Esophagus squamous epithelium (tissue), 5 donors: ENCODE data around the gene TAPT1. TPM values are rescaled to one million over a fixed set of nuclear protein-coding genes. Genes with fewer than 3 reads are reported as not detected.

Experiments
- DNase-seq: peaks from one replicate; lab custom pipeline; 2025; lab: John Stamatoyannopoulos, UW
- H3K27ac ChIP-seq, 4 donors: fragments of 200-600 bp; sonication (generic); one replicate each; pipeline ENCODE4 v1.5.1; 2016 to 2019; ENCODE audit warnings: mild to moderate bottlenecking in 1 of 4
- H3K27me3 ChIP-seq, 4 donors: fragments of 200-600 bp; sonication (generic); 1 replicate in 3 of 4; 2 replicates in 1 of 4; pipeline versions ENCODE4 v1.5.1 to v1.6.0; 2017 to 2021; ENCODE audit warnings: antibody characterized with exemption in 1 of 4
- H3K36me3 ChIP-seq, 3 donors: fragments of 200-600 bp; sonication (generic); one replicate each; pipeline ENCODE4 v1.5.1; 2016 to 2019
- H3K4me1 ChIP-seq, 3 donors: fragments of 200-600 bp; sonication (generic); one replicate each; pipeline ENCODE4 v1.5.1; 2017 to 2019
- H3K4me3 ChIP-seq, 4 donors: fragments of 200-600 bp; sonication (generic); 1 replicate in 3 of 4; 2 replicates in 1 of 4; pipeline ENCODE4 v1.5.1; 2016 to 2019; ENCODE audit warnings: mild to moderate bottlenecking in 2 of 4, moderate library complexity in 1 of 4
- H3K9me3 ChIP-seq, 3 donors: fragments of 200-600 bp; sonication (generic); one replicate each; pipeline ENCODE4 v1.5.1; 2016 to 2019
- CTCF ChIP-seq, 6 experiments: fragments of 450-650 bp in 4 of 6; fragments of 200-600 bp in 2 of 6; sonication (generic) in 2 of 6; IDR thresholded peaks; one replicate each; pipeline ENCODE4 v1.5.1; 2016 to 2019; ENCODE audit warnings: antibody characterized with exemption in 6 of 6, mild to moderate bottlenecking in 4 of 6, moderate library complexity in 4 of 6
- POLR2A ChIP-seq, 4 donors: fragments of 450-650 bp; IDR thresholded peaks; one replicate each; pipeline ENCODE4 v1.6.1; 2017; ENCODE audit warnings: antibody characterized with exemption in 4 of 4, mild to moderate bottlenecking in 4 of 4, moderate library complexity in 3 of 4
- WGBS, 2 donors: methylation state at CpG; one replicate each; pipeline ENCODE4 v1.1.5; 2018; 5-methylcytosine and 5-hydroxymethylcytosine counted together
- intact Hi-C: fragments of 100-400 bp; cut with DNase I; formaldehyde crosslinking; loops from one replicate; pipeline ENCODE4 v1.15.0; 2022
- total RNA-seq, 4 donors: library from RNA; depleted of rRNA; stranded (reverse); fragments of >200 nt; gene quantifications; one replicate each; pipeline ENCODE4 v1.1.0, GENCODE V29; 2016
- donor health status: DM: yes; HTN: yes; CAD: no.

The TAPT1 gene
- total RNA-seq, 4 donors from 2014 or later, result 9.4 to 23.8 (median 16.9) TPM

DNA sequence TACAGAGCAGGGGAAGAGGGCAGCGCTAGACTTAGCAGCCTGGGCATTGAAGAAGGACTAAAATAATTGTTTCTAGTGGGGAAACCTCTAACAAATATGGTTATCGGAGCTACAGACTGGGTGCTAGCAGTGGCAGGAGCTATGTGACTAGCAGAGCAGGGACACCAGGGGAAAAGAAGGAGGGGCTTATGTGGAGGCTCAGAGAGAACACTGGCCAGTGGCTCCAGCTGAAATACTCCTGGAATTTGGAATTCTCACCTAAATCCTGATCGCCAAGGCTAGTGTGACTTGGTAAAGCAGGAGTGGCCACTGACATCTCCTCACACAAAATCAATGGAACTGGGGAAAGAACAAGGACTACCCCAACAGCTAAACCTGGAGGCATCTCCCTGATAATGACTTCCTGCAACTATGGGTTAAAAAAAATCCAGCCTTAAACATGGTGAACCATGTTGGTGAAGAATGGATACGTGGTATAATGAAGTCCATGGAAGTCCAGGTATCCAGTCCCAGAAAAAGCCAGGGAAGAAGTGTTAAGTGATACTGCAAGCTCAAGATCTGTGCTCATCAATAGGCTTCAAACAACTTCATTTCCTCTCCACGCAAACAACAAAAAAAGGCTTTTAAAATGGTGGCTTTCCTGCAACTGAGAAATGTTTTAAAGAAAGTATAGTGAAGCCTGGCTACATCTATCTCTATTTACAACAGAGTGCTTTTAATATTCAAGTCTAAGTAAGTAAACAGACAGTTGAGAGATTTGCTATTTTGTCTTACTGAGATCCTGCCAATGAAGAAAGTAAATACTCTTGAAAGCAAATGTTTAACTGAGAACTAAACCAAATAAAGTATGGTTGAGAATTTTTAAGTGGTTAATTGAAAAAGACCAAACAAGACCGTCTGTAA, 1.8 kb downstream of the TAPT1 start:
- DNase-seq, result no peak
- Histone ChIP-seq H3K27me3 (no peaks in the 10 kb centered on the region), H3K27ac (peak overlapping the region in 3 of 4 donors; percentile 8 to 99 (median 94)), H3K9me3 (no peaks in the 10 kb centered on the region), H3K4me1 (peaks cover 8 to 60% (median 21%) of the 10 kb centered on the region in 3 donors), H3K36me3 (peaks cover 0 to 9% (median 0%) of the 10 kb centered on the region in 3 donors), H3K4me3 (peak overlapping the region in 3 of 4 donors; percentile 82 to 97 (median 92))
- intact Hi-C loops, result no loop called here
- TF ChIP-seq POLR2A (IDR thresholded peaks at IDR 0.05), result no peak
- no peak for TF ChIP-seq CTCF (IDR thresholded peaks at IDR 0.05)
- WGBS, 2 donors, result 56 to 63% methylated on average over 6 of the region's 6 CpGs

- TF ChIP-seq POLR2A (IDR thresholded peaks at IDR 0.05), result no peak
- TF ChIP-seq CTCF (IDR thresholded peaks at IDR 0.05), result no peak
- no peak overlapping the region for H3K27ac ChIP-seq
- H3K4me3 ChIP-seq, result peak overlapping the region in 1 of 4 donors; percentile 13
These were observed 3.2 kb downstream of the TAPT1 start for GRCh38 chr4:16222957-16223527.

DNA sequence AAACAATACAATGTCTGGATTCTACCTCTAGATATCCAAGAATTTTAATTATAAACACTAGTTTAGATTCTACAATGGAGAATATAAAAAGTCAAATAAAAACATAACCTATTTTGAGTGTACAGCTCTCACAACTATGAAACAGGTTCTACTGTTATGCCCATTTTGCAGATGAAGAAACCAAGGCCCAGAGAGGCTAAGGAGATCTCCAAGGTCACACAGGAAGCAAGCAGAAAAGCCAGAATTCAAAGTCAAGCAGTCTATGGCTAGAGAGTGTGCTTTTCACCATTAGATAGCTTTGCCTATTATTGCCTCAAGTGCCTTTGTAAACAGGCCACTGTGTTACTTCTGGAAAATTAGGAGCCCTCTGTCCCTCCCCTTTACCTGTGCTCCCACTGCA, 7.3 kb downstream of the TAPT1 start:
- intact Hi-C loops, result no loop called here
- peaks cover under 1 to 47% (median 8%) of the 10 kb centered on the region in 3 donors for H3K4me1 ChIP-seq

More at GRCh38 chr4:16222957-16223527, 3.2 kb downstream of the TAPT1 start:
- no peaks in the 10 kb centered on the region for H3K27me3 ChIP-seq
- H3K4me1 ChIP-seq, result peaks cover 8 to 58% (median 21%) of the 10 kb centered on the region in 3 donors
- H3K36me3 ChIP-seq, result peaks cover 0 to 9% (median 0%) of the 10 kb centered on the region in 3 donors
- intact Hi-C loops, result no loop called here
- H3K9me3 ChIP-seq, result no peaks in the 10 kb centered on the region
- DNase-seq, result no peak

DNA sequence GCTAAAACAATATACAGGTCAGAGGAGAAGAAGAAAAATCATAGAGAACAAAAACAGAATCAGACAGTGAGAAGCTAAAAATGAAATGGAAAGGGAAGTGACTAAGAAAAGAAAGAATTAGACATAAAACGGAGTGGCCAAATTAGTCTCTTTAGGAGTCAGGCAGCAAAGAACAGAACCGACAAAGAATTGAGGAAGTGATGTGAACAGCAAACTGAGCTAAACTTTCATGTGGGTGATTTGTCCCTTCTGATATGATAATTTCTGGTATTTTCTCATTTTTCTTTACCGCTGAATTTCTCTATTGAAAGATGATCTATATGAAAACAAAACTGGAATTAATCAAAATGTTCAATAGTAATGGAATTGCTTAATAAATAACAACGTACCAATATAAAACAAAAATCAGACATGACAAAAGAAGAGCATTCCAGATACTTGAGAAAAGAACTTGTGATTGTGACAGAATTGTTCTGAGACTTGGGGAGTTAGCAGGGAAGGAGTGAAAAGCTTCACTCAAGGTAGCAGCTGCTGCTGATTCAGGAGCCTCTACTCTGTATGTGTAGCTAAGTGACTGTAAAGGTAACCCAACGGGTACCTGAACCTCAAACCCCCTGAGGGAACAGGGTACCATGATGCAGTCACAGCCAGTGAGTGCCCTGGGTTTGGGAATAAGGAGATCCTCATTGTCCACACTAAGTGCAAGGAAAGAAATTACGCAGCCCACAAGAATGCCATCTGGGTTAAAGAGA, 8.8 kb downstream of the TAPT1 start:
- WGBS, 2 donors, result 60 to 71% methylated on average over 6 of the region's 6 CpGs
- Histone ChIP-seq H3K4me1 (peaks cover 0 to 40% (median 2%) of the 10 kb centered on the region in 3 donors), H3K4me3 (no peak overlapping the region), H3K27ac (no peak overlapping the region), H3K27me3 (no peaks in the 10 kb centered on the region), H3K9me3 (no peaks in the 10 kb centered on the region), H3K36me3 (peaks cover 0 to 22% (median 0%) of the 10 kb centered on the region in 3 donors)
- intact Hi-C loops, result no loop called here
- DNase-seq, result no peak
- TF ChIP-seq CTCF (IDR thresholded peaks at IDR 0.05) (no peak), POLR2A (IDR thresholded peaks at IDR 0.05) (no peak)

More for the DNA sequence above, 7.3 kb downstream of the TAPT1 start:
- no peak for DNase-seq
- no peak for TF ChIP-seq CTCF (IDR thresholded peaks at IDR 0.05)
- no peak for TF ChIP-seq POLR2A (IDR thresholded peaks at IDR 0.05)
- no peak overlapping the region for H3K27ac ChIP-seq
- H3K9me3 ChIP-seq, result no peaks in the 10 kb centered on the region
- no peaks in the 10 kb centered on the region for H3K27me3 ChIP-seq
- no peak overlapping the region for H3K4me3 ChIP-seq
- peaks cover 0 to 9% (median 0%) of the 10 kb centered on the region in 3 donors for H3K36me3 ChIP-seq
